Embryonic facial prominence (tissue), 1 donor: ENCODE measurements around the gene BAG5.
"Not testable (repeated sequence)": the region's sequence is repeated elsewhere in the genome, so short reads cannot be mapped to it uniquely, and the experiment has no call there.

Experiments
- DNase-seq: peaks from one replicate; pipeline ENCODE4 v3.0.0-alpha.2; 2016; ENCODE audit errors: extremely low spot score

BAG5 gene

DNA sequence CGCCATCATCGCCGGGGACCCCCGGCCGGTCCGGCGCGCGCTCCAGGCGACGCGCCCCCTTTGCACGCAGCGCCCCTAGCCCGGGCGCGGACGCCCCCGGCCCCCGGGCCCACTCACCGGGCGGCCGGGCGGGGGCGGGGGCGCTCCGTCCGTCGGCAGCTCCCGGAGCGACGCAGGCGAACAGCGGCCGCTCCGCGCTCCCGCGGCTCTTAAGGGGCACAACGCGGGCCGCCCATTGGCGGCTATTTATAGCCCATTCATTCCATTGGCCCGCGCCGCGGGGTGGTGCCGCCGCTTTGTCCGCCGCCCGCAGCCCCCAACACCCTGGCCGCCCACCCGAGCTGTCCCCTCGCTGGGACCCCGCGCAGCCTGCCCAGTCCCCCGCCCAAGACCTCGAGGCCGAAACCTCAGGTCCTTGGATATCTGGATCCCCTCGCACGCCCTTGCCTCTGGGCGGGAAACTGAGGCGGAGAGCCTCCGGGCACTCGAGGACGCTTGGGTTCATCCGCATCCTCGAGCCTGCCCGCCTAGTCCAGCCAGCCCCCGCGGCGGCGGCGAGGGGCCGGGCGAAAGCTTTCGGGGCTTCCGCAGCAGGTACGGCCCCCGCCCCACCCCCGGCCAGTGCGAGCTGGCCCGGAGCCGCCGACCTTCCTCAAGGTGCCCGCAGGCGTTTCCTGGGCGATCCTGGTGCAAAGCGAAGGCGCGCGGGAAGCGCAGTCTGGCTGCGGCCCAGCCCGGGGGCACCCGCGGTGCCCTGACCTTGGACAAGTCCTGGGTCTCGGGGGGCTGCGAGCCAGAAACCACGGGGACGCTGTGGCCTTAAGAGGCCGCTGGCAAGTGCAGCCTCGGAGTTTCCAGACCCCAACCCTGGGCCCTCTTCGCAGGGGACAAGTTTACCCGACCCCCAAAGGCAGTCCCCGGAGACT lies 39.5 kb downstream of the BAG5 start, which contains the start of gene CKB:
Gene CKB (minus strand): TSS at position 182 of the 926 bp plus-strand sequence. CDS start 337 bp downstream, outside the sequence.
- DNase-seq = no peak

GRCh38 chr14:103521951-103522563 lies 40.4 kb downstream of the BAG5 start:
- no peak for DNase-seq

GRCh38 chr14:103521438-103521950 lies 41.0 kb downstream of the BAG5 start:
- DNase-seq = no peak

DNA sequence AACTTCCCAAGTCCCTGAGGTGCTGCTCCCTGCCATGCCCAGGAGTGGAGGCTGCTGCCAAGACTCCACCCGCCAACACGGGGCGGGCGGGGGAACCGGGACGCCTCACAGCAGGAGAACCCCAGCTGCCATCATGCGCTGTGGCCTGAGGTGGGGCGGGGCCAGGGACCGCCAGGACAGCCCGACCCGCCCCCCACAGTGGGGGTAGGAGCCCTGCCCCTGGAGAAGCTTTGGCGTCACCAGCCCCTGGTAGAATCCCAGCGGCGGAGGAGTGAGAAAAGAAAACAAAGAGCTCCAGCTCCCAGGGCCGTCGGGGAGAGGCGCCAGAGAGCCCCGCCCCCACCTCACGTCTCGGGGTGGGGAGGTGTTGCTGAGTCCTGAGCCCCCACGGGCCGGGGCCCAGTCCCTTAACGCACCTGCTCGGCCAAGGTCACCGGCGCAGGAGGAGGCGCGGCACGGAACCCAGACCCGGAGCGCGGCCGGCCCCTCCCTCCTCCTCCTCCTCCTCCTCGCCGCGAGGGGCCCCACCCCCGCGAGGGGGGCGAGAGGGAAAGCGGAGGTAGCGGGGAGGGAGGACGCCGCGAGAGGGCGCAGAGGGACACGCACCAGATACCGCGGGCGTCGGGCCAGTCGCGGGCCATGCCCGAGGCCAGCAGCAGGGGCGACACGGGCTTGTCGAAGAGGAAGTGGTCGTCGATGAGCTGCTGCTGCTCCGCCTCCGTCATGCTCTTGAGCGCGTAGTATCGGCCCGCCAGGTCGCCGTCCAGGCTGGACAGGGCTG lies 41.6 kb downstream of the BAG5 start:
- no peak for DNase-seq

DNA sequence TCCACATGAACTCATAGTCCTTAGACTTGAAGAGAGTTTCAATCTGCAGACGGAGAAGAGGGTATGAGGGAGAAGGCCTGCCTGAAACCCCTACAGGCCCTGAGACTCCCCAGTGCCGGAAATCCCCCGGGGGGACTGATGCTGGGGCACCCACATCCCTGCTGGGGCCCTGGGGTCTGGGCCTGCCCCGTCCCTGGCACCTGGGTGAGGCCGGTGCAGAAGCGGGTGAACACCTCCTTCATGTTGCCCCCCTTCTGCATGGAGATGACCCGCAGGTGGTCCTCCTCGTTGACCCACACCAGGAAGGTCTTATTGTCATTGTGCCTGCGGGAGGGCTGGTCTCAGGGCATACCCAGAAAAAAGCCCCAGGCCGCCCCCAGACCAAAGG lies 42.2 kb downstream of the BAG5 start:
- DNase-seq = no peak

GRCh38 chr14:103519837-103520212 lies 42.6 kb downstream of the BAG5 start:
- DNase-seq = no peak

GRCh38 chr14:103519043-103519836 lies 43.2 kb downstream of the BAG5 start:
- no peak for DNase-seq

DNA sequence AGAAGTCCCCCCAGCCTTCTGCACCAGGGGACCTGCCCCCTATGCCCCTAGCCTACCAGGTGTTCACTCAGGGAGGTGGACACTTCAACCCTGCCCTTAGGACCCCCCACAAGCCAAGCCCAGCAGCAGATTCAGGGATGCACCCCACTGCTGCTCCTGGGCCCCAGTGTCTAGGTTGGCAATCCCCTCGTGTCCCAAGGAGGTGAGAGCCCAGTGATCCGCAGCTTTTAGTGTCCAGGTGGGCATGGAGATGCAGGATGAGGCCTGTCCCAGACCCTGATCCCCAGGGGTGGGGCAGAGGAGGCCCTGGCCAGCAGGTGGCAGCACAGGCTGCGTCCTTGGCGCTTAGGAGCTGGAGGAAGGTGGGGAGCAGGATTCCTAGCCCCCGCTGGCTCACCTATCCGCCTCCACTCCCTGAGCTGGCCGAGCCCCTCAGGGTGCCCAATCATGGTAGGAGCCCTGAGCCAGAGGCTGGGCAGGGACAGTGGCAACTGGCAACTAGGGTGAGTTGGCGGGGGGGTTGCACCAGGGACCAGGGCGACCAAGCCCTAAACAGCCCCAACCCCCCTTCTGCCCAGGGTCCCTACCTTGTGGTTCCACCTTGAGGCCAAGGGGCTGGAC lies 43.9 kb downstream of the BAG5 start:
- DNase-seq = no peak

GRCh38 chr14:103517721-103518421 lies 44.6 kb downstream of the BAG5 start:
- no peak for DNase-seq

GRCh38 chr14:103517174-103517566 lies 45.3 kb downstream of the BAG5 start:
- DNase-seq = no peak

DNA sequence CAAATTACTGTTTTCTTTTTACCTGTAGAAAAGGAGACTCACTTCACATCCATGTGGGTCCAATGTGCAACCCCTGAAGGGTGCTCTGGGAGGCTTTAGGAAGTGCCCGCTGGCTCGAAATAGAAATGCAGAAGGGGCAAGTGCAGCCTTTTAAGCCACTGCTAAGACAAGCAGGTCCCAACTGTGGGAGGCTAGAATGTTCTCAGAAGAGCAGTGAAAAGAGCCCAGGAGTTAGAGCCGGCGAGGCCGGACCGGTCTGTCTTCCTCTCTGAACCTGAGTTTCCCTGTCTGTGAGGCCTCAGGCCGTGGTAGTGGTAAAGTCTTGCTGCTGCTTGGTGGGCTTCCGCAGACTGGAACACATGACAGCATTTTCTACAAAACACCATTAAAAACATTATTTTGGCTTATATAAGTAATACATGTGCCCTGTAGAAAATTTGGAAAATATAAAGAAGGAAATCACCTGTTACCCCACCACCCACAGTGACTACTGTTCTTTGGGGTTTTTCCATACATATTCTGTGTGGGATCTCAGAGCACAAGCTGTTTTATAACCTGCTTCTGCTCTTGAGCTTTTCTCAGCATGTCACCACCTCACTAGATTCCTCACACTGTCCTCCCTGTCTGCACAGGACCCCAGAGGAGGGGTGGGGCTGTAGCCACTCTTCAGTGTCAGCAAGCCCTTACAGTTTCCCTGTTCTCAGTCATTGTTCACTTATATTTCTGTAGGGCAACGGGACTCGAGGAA lies 45.9 kb downstream of the BAG5 start:
- no peak for DNase-seq

- no peak for DNase-seq
Measured at GRCh38 chr14:103514596-103515421, 47.6 kb downstream of the BAG5 start.

DNA sequence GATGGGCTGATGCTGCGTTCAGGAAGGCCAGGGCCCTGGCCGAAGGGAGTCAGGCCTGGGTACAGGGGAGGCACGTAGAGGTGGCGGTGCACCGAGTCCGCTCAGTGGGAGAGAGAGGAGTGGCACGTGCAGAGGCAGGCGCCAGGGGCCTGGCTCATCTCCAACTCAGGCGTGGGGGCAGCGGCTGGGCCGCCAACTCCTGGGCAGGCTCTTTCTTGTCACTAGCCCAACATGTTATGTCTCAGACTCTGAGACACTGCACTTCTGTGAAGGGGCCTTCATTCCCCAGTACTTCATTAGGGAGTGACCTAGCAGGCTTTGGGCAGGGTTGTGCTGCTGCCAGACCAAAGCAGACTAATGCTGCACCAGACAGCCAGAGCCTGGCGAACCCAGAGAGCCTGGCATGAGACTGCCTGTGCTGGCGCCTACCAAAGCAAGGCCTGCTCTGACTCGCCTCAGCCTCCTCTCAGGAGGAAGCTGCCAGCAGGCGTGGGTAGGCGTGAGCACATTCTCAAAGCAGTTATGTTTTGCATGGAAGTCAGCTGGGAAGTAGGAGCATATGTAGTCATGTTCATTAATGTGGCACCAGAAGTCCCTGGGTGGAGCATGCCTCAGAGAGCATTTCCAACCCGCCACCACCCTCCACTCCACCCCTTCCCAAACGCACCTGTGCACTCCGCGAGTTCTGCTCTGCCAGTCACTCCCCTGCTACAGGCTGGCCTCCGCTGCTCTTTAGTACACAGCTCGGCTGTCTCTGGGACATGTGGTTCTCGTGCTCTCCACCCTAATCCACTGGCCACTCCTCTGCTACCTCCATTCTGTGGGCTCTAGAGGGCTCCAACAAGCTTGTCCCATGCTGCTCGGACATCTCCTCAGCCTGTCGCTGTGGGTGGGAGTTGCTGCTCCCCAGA lies 49.5 kb downstream of the BAG5 start:
- no peak for DNase-seq

DNA sequence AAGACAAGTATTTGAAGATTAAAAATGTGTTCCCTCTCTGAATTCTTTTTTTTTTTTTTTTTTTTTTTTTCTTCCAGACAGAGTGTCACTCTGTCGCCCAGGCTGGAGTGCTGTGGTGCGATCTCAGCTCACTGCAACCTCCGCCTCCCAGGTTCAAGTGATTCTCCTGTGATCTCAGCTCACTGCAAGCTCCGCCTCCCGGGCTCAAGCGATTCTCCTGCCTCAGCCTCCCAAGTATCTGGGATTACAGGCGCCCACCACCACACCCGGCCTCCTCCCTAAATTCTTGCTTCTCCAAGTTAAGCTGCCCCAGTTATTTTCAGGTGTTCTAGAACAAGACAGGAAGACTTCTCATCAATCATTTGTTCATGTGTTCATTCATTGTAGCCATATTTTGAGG lies 50.3 kb downstream of the BAG5 start:
- DNase-seq = not testable (repeated sequence)

- DNase-seq = no peak
Measured at GRCh38 chr14:103510724-103511693, 51.4 kb downstream of the BAG5 start.
